B cell (primary cell): ENCODE data around the gene GRB10.

ENCODE experiments used
- CTCF ChIP-seq: fragments of 200-600 bp; IDR thresholded peaks from one replicate; pipeline ENCODE4 v1.8.0; 2022; ENCODE audit warnings: antibody characterized with exemption, mild to moderate bottlenecking
- EZH2 ChIP-seq: IDR thresholded peaks from 2 replicates; pipeline ENCODE4 v1.6.1; 2012; ENCODE audit warnings: borderline replicate concordance, low read depth, mild to moderate bottlenecking, moderate library complexity, low read length; ENCODE audit not compliant: insufficient read depth, poor library complexity, severe bottlenecking

- TF ChIP-seq CTCF (no peak), EZH2 (no peak)
Observed at GRCh38 chr7:50657912-50658311, 124.8 kb downstream of the GRB10 start.
